GM12878 (cell line): ENCODE results near the gene ZFP62. TPM values are rescaled to one million over a fixed set of nuclear protein-coding genes. Genes with fewer than 3 reads are reported as not detected.

ENCODE experiments used
- ATAC-seq: fragments of 200-7000 bp; cut with Tn5 transposase; 3 replicates; pipeline ENCODE4 v1.9.1; 2020; ENCODE audit warnings: mild to moderate bottlenecking, moderate library complexity
- BruUV-seq: library from RNA; stranded (reverse); fragments of 400-500 nt; replicated peaks from 2 replicates; lab custom pipeline; 2021; lab: Mats Ljungman, UMichigan
- CTCF ChIA-PET: fragments of 300-600 bp; sonication (Branson Sonifier 250); formaldehyde crosslinking; extraction: SDS; loops from one replicate; lab custom pipeline; 2021; ENCODE audit warnings: inconsistent platforms; lab: Yijun Ruan, JAX
- POLR2A ChIA-PET: fragments of 350-600 bp; formaldehyde crosslinking; extraction: SDS; loops from one replicate; lab custom pipeline; 2021; ENCODE audit warnings: inconsistent platforms; lab: Charles Lee
- RAD21 ChIA-PET: fragments of 300-600 bp; sonication (Branson Sonifier 250); formaldehyde crosslinking; loops from one replicate; lab custom pipeline; 2023; ENCODE audit warnings: antibody characterized with exemption; ENCODE audit not compliant: unreplicated experiment; lab: Charles Lee
- SMC1A ChIA-PET: fragments of 300-600 bp; sonication (Branson Sonifier 250); formaldehyde crosslinking; loops from one replicate; lab custom pipeline; 2023; ENCODE audit not compliant: unreplicated experiment, uncharacterized antibody; lab: Charles Lee
- DNase-seq: peaks from one replicate; pipeline ENCODE4 v3.0.0-alpha.2; 2011; ENCODE audit warnings: low read depth, low spot score
- FAIRE-seq: peaks from 3 replicates; lab custom pipeline; 2011; peaks lifted over from hg19 to GRCh38; lab: Jason Lieb, UNC
- H2AFZ ChIP-seq: 2 replicates; pipeline ENCODE4 v1.6.0; 2011; ENCODE audit warnings: low read depth, low read length, control low read depth; ENCODE audit not compliant: control insufficient read depth
- H3K27ac ChIP-seq: 2 replicates; pipeline ENCODE4 v1.5.1; 2011; ENCODE audit warnings: control low read depth; ENCODE audit not compliant: control insufficient read depth, insufficient read depth
- H3K27me3 ChIP-seq, 2 experiments: replicated peaks in 1 of 2; 2 replicates each; pipeline versions ENCODE4 v1.6.0 to v1.6.1; 2011; ENCODE audit warnings: low read length in 1 of 2; ENCODE audit not compliant: control insufficient read depth in 2 of 2, insufficient read depth in 2 of 2
- H3K36me3 ChIP-seq, 2 experiments: 2 replicates each; pipeline ENCODE4 v1.5.1; 2011; ENCODE audit warnings: low read length in 1 of 2; ENCODE audit not compliant: control insufficient read depth in 2 of 2, insufficient read depth in 2 of 2
- H3K4me1 ChIP-seq: 2 replicates; pipeline ENCODE4 v1.6.1; 2011; ENCODE audit warnings: mild to moderate bottlenecking, low read length, moderate library complexity, mixed read lengths; ENCODE audit not compliant: control insufficient read depth, insufficient read depth
- H3K4me2 ChIP-seq: 2 replicates; pipeline ENCODE4 v1.6.0; 2011; ENCODE audit warnings: control low read depth; ENCODE audit not compliant: control insufficient read depth, insufficient read depth
- H3K4me3 ChIP-seq: fragments of 200-600 bp; sonication (generic); 2 replicates; pipeline ENCODE4 v1.5.1; 2016
- H3K79me2 ChIP-seq: 2 replicates; pipeline ENCODE4 v1.6.0; 2011; ENCODE audit warnings: low read length; ENCODE audit not compliant: control insufficient read depth, insufficient read depth
- H3K9ac ChIP-seq: 2 replicates; pipeline ENCODE4 v1.8.0; 2011; ENCODE audit warnings: low read length, control low read depth, mixed read lengths; ENCODE audit not compliant: control insufficient read depth, insufficient read depth
- H3K9me3 ChIP-seq: replicated peaks from 3 replicates; pipeline ENCODE4 v1.5.1; 2011; ENCODE audit warnings: mild to moderate bottlenecking, low read length; ENCODE audit not compliant: control insufficient read depth, insufficient read depth
- H4K20me1 ChIP-seq: 2 replicates; pipeline ENCODE4 v1.6.0; 2011; ENCODE audit not compliant: control insufficient read depth, insufficient read depth
- ATF3 ChIP-seq: IDR thresholded peaks from 2 replicates; pipeline ENCODE4 v1.6.1; 2011; ENCODE audit warnings: low read depth, mild to moderate bottlenecking, low read length, moderate library complexity, borderline replicate concordance; ENCODE audit errors: extremely low read depth
- BACH1 ChIP-seq: fragments of 450-650 bp; IDR thresholded peaks from 2 replicates; pipeline ENCODE4 v1.6.1; 2017; ENCODE audit warnings: mild to moderate bottlenecking, borderline replicate concordance
- CREB1 ChIP-seq: IDR thresholded peaks from 2 replicates; pipeline ENCODE4 v1.6.1; 2012; ENCODE audit warnings: low read depth, mild to moderate bottlenecking, inconsistent platforms
- E2F4 ChIP-seq: IDR thresholded peaks from 2 replicates; pipeline ENCODE4 v1.6.1; 2012; ENCODE audit warnings: low read depth, low read length, improper control_type of control experiment
- ESRRA ChIP-seq: IDR thresholded peaks from 2 replicates; pipeline ENCODE4 v1.6.1; 2012; ENCODE audit warnings: mild to moderate bottlenecking, low read length, improper control_type of control experiment
- ETV6 ChIP-seq, 2 experiments: fragments of 450-650 bp in 1 of 2; IDR thresholded peaks in 1 of 2; conservative IDR thresholded peaks in 1 of 2; 2 replicates each; pipeline ENCODE4 v1.6.1; 2014; ENCODE audit warnings: antibody characterized with exemption in 1 of 2, borderline replicate concordance in 1 of 2, low read depth in 1 of 2, mild to moderate bottlenecking in 1 of 2, moderate library complexity in 1 of 2
- KLF5 ChIP-seq: fragments of 450-650 bp; IDR thresholded peaks from 2 replicates; pipeline ENCODE4 v1.6.1; 2014; ENCODE audit warnings: mild to moderate bottlenecking; ENCODE audit not compliant: partially characterized antibody
- MTA3 ChIP-seq: IDR thresholded peaks from 2 replicates; pipeline ENCODE4 v1.6.1; 2012; ENCODE audit warnings: low read length, inconsistent platforms, borderline replicate concordance
- PAX8 ChIP-seq: fragments of 450-650 bp; IDR thresholded peaks from 2 replicates; pipeline ENCODE4 v1.6.1; 2017; ENCODE audit warnings: mild to moderate bottlenecking, moderate library complexity
- POLR2A ChIP-seq: IDR thresholded peaks from 2 replicates; pipeline ENCODE4 v1.6.1; 2011; ENCODE audit warnings: low read depth, mild to moderate bottlenecking, low read length
- RAD51 ChIP-seq: fragments of 450-650 bp; IDR thresholded peaks from 2 replicates; pipeline ENCODE4 v1.6.1; 2016; ENCODE audit warnings: moderate library complexity, mild to moderate bottlenecking, inconsistent platforms
- REST ChIP-seq: IDR thresholded peaks from 2 replicates; pipeline ENCODE4 v1.6.1; 2012; ENCODE audit warnings: mild to moderate bottlenecking, low read depth, low read length
- SIN3A ChIP-seq: IDR thresholded peaks from 2 replicates; pipeline ENCODE4 v1.6.1; 2012; ENCODE audit warnings: low read depth, low read length, improper control_type of control experiment
- SMAD1 ChIP-seq: fragments of 450-650 bp; IDR thresholded peaks from 2 replicates; pipeline ENCODE4 v1.6.1; 2018; ENCODE audit warnings: mild to moderate bottlenecking, low read depth; ENCODE audit not compliant: partially characterized antibody
- SREBF2 ChIP-seq: IDR thresholded peaks from 2 replicates; pipeline ENCODE4 v1.6.1; 2012; ENCODE audit warnings: mild to moderate bottlenecking, low read length
- SUPT20H ChIP-seq: IDR thresholded peaks from 2 replicates; pipeline ENCODE4 v1.6.1; 2011; ENCODE audit warnings: low read depth, mild to moderate bottlenecking, low read length, moderate library complexity, borderline replicate concordance; ENCODE audit not compliant: control insufficient read depth
- SUZ12 ChIP-seq: fragments of 200-600 bp; sonication (generic); IDR thresholded peaks from one replicate; pipeline ENCODE4 v1.6.1; 2018; ENCODE audit warnings: antibody characterized with exemption, mild to moderate bottlenecking; ENCODE audit not compliant: unreplicated experiment
- TCF7 ChIP-seq: IDR thresholded peaks from 2 replicates; pipeline ENCODE4 v1.6.1; 2014; ENCODE audit warnings: antibody characterized with exemption, borderline replicate concordance
- YBX1 ChIP-seq: fragments of 450-650 bp; IDR thresholded peaks from 2 replicates; pipeline ENCODE4 v1.6.1; 2016; ENCODE audit warnings: antibody characterized with exemption
- ZNF622 ChIP-seq: fragments of 450-650 bp; IDR thresholded peaks from 2 replicates; pipeline ENCODE4 v1.6.1; 2017; ENCODE audit warnings: mild to moderate bottlenecking, inconsistent platforms
- WGBS: methylation state at CpG from one replicate; pipeline ENCODE4 v1.1.6; 2016; ENCODE audit warnings: low lambda C conversion rate; ENCODE audit not compliant: insufficient replicate concordance, insufficient coverage; ENCODE audit errors: missing lambda C conversion rate; 5-methylcytosine and 5-hydroxymethylcytosine counted together
- in situ Hi-C: fragments of 300-500 bp; cut with MboI; formaldehyde crosslinking; loops from 9 replicates; pipeline ENCODE4 v1.14.3; 2018; ENCODE audit warnings: mixed read lengths
- intact Hi-C: fragments of 100-400 bp; cut with micrococcal nuclease; formaldehyde crosslinking; loops from one replicate; pipeline ENCODE4 v1.14.2; 2022; ENCODE audit not compliant: unreplicated experiment
- polyA plus RNA-seq, 11 experiments: library from polyadenylated mRNA; depleted of rRNA in 4 of 11; unstranded in 6 of 11; stranded (reverse) in 5 of 11; fragments of >200 nt; fragmentation: Nextera tagmentation in 4 of 11; fragmentation: Illumina TruSeq in 1 of 11; extraction: Ambion mirVana in 4 of 11; extraction: Trizol in 1 of 11; gene quantifications; 1 replicate in 1 of 11; 2 replicates in 10 of 11; pipeline versions ENCODE4 v1.2.1 to v1.2.3, GENCODE V29; 2011 to 2016; ENCODE audit warnings: inconsistent platforms in 2 of 11, missing spikeins in 2 of 11, low read depth in 1 of 11
- total RNA-seq, 4 experiments: library from RNA; depleted of rRNA in 3 of 4; stranded (reverse); fragments of >200 nt in 3 of 4; fragmentation: Illumina TruSeq in 1 of 4; extraction: Trizol in 1 of 4; gene quantifications; 2 replicates each; pipeline versions ENCODE4 v1.2.1 to v1.2.3, GENCODE V29; 2013 to 2021

ZFP62 gene
- total and polyA plus RNA-seq, 10 of the 15 experiments (the other 5 are each of a cell fraction or from before 2014, with no cell fraction given), result 9.2 to 39.7 (median 21.1) TPM

- TF ChIP-seq REST (no peak), YBX1 (no peak), TCF7 (no peak), MTA3 (no peak), ESRRA (no peak)
Observed at GRCh38 chr5:180858586-180858985, 2.5 kb downstream of the ZFP62 start (continued).

GRCh38 chr5:180853848-180854176 lies 7.3 kb downstream of the ZFP62 start:
- ChIA-PET RAD21 (no interaction called here), SMC1A (no interaction called here), CTCF (no interaction called here), POLR2A (no interaction called here)
- no TSS peak for BruUV-seq
- H3K36me3 ChIP-seq, result peaks cover 12 to 28% of the 10 kb centered on the region in 2 experiments
- H4K20me1 ChIP-seq, result no peaks in the 10 kb centered on the region
- intact Hi-C loops (no loop called here), in situ Hi-C loops (no loop called here)
- DNase-seq (no peak), ATAC-seq (no peak), FAIRE-seq (no peak)
- H3K9me3 ChIP-seq, result peaks cover 33% of the 10 kb centered on the region
- H3K4me3 ChIP-seq, result no peak overlapping the region
- no peaks in the 10 kb centered on the region; the same call in 1 of the 2 replicates for H3K4me1 ChIP-seq
- H3K9ac ChIP-seq, result no peak overlapping the region
- WGBS, result 100% methylated on average over 1 of the region's 1 CpG
- H3K79me2 ChIP-seq, result peaks cover 1% of the 10 kb centered on the region
- no peak overlapping the region for H3K27ac ChIP-seq
- no peak overlapping the region for H2AFZ ChIP-seq
- H3K27me3 ChIP-seq, result no peaks in the 10 kb centered on the region
- no peak overlapping the region for H3K4me2 ChIP-seq
- no peak for TF ChIP-seq SUPT20H
- TF ChIP-seq PAX8, result no peak
- TF ChIP-seq ATF3, result no peak
- TF ChIP-seq CREB1, result no peak
- no peak for TF ChIP-seq ETV6 (conservative IDR thresholded peaks at IDR 0.05 in 1 of 2, IDR thresholded peaks at IDR 0.05 in 1 of 2; ENCODE audit: borderline replicate concordance in 1 of 2, low read depth in 1 of 2)
- no peak for TF ChIP-seq SUZ12
- TF ChIP-seq SREBF2, result no peak
- no peak for TF ChIP-seq SMAD1
- no peak for TF ChIP-seq ESRRA
- no peak for TF ChIP-seq RAD51
- no peak for TF ChIP-seq SIN3A
- TF ChIP-seq E2F4, result no peak
- TF ChIP-seq KLF5, result no peak
- TF ChIP-seq ZNF622, result no peak
- TF ChIP-seq BACH1, result no peak
- TF ChIP-seq POLR2A, result no peak
